HK-2 (cell line): ENCODE data around the gene RNF215.
A peak's percentile ranks its signal among the peaks of the same experiment; 100 is the strongest.

ENCODE experiments used
- DNase-seq: peaks from one replicate; pipeline ENCODE4 v3.0.0-alpha.2; 2018; ENCODE audit not compliant: unreplicated experiment

The RNF215 gene

DNA sequence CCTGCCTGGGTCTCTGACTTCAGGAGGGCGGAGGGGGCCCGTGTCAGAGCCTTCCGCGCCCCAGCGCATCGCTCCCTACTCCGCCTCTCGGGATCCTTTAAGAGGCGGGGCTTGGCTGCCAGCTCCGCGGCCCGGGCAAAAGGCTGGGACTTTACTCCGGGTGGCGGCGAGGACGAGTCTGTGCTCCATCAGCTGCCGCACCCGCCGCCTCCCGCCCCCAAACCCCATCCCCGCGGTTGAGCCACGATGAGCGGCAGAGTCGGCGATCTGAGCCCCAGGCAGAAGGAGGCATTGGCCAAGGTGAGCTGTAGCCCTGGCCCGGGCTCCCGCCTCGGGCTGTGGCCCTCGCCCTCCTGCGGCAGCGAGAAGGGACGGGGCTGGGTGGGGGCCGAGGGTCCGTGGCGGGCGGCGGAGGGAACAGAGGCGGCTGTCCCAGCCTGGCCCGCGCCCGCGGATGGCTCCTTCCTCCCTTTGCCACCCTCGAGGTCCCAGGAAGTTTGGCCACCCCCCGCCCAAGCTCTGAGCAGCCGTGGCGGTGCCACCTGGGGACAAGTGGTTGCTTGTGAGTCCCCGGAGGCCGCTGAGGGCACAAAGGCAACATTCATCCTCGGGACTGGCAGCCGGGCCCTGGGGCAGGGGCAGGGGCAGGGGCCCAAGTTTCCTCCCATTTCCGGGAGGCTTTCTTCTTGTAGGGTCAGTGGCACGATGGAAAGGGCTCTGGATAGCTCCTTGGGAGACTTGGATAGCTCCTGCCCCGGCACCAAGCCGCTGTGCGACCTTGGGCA lies 9.9 kb upstream of the RNF215 start, which contains the start of gene SEC14L2:
SEC14L2 (plus strand) TSS at position 148 of the 785 bp plus-strand sequence; CDS start at position 247, 99 bp downstream.
- DNase-seq: peak; percentile 65

DNA sequence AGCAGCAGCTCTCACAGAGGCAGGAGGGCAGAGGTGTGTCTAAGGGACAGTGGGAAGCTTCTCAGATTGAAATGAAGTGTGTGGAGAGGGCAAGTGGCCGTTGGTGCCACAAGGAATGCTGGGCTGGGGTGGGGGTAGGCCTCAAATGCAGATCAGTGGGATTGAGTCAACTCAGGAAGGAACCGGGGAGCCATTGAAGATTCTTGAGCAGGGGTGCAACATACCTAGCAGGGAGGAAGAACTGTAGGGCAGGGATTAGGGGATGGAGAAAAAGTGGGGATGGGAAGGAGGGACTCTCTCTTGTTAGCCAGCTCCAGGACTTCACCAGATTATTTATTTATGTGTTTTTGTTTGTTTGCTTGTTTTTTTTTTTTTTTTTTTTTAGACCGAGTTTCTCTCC lies 6.7 kb upstream of the RNF215 start:
- DNase-seq: no peak

DNA sequence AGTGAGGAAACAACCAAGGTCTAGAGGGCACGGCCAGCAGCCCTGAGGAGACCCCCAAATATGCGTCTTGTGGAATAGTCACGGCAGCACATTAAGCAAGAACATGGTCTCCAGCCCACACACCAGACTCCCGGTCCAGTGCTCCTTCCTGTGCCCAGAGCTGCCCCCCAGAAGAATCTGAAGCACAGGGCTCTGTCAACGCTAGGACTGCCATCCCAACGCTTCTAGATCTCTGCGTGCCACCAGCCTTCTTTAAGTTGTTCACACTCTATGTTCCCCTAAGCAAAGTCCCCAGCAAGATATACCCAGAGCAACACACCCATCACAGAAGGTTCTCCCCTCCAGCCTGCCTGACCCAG lies 6.1 kb upstream of the RNF215 start:
- DNase-seq: no peak

DNA sequence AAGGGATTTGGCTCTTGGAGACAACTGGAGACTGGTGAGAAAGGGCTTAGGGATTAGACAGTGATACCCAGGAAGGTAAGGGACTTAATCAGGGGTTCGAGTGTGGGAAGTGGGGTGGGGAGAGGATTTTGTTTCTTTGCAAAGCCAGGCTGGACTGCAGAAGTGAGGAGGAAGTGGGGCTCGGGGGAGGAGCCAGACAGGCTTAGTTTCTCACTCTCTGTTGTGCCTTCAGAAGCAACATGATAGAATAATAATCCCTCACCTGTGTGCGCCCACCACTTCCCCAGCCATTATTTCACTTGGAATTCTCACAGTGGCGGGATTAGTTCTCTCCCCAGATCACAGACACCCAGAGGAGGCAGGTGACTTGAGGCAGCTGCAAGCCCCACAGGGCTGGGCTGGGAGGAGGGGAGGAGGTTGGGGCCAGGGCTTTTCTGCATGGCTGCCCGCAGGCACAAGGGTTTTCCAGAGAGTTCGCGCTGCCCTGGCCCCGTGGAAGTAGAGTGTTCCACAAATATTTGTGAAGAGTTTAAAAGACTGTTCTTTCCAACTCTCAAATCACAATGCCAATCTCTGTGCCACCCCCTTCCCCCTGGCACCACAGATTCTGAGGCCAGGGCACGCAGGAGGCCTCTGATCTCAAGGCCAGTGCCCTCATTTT lies 5.6 kb upstream of the RNF215 start:
- DNase-seq: no peak

DNA sequence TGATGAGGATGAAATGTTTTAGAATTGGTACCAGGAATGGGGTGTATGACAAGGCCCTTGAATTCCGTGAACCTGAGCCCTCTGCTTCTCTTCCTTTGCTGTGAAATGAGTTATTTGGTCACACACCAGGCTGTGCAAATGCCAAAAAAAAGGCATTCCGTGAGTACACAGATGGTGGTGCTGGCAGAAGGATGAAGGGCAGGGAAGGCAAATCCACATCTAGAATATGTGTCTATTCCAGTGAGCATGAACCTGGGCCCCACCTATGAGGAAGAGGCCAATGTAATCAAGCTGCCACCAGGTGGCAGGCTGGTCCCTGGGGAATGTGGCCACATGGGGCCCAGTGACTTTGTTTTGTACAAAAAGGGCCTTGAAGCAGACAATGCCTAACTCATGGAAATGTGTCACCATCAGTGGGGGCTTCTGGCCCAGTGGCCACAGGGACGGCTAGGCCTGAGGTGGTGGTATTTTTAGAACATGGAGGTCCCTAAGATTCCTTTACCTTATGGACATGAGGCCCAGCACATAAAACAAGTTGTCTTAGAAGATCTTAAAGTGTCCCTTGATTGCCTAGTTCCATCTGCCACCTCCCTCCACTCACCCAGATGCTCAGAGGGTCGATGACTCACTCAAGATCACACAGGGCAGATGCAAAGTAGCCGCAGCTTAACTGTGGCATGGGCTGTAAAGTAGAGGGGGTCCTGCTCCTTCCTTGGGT lies 3.9 kb upstream of the RNF215 start:
- peak; percentile 67 for DNase-seq

DNA sequence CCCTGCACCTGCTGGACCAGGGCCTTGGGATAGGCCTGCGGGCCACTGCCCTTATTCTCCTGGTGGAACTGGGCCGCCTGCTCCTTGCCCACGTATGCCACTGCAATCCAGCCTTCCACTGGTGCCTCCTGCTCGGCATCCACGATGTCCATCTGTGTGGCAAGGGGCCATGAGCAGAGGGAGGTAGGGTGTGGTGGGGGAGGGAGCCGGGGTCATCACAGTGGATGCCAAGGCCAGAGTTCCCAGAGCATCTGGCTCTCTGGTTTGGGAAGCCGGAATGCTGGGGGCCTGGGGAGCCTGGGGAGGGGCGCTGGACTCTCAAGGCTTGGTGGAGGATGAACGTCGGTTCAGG lies 627 bp downstream of the RNF215 start:
- DNase-seq: no peak

DNA sequence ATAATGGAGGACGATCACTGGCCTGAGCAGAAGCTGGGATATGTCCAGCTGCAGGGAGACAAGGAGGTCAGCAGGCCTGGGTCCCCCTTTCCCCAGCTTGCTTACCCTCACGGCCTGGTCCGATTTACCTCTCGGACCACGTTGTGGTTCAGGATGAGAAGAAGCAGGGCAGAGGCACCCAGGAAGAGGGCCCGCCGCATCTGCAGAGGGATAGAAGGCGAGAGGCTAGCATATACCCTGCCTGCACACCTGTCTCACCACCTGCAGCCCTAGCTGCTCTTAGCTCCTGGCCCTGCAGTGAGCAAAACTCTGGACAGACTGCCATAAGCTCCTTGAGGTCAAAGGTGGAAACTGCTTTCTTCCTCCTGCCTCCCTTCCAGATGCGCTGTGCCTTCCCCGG lies 1.3 kb downstream of the RNF215 start:
- no peak for DNase-seq

DNA sequence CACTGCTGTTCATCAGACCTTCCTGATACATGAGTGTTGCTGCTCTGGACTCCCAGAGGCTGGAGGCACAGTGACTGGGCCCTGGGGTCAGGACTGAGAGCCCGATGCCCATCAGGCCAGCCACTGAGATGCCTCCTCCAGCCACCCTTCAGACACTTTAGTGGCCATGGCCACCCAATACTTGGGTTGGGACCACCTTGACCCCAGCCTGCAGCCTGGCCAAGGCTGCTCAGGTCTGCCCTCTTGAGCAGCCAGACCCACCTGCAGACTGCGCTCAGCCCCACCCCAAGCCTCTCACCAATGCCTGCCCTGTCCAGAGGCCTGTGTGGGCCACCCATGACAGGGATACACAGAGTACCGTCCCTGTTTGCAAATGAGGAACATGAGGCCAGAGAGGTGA lies 4.2 kb downstream of the RNF215 start:
- DNase-seq: no peak

DNA sequence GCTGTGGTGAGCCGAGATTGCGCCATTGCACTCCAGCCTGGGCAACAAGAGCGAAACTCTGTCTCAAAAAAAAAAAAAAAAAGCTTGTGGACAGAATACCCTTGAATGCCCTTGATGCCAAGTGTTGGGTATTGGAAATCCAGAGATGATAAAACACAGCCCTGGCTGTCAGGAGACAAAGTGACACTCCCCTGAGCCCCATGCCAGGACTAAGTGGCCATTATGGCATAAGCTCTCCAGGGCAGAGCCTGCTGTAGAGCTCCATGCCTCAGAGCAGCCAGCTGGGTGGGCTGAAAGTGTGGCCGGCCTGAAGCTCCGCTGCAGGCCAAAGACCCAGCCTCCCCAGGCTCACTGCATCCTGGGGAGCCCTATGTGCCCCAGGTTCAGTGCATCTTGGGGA lies 4.9 kb downstream of the RNF215 start:
- no peak for DNase-seq

DNA sequence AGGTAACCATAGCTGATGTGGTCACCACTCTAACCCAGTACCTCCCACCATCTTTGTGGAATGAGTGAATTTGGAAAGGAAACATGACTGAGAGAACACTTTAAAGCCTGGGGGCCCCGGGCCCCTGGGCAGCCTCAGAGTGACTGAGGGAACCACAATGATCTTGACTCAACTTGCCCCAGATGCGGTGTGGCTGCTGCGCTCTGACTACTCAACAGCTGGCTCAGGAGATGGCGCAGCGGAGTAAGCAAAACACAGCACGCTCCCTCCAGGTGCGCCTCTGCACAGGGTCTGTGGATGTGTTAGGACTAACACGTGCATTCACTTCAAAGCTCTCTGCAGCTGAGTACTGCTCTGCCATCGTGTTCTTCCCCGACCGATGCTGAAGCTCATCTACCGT lies 5.9 kb downstream of the RNF215 start:
- no peak for DNase-seq

DNA sequence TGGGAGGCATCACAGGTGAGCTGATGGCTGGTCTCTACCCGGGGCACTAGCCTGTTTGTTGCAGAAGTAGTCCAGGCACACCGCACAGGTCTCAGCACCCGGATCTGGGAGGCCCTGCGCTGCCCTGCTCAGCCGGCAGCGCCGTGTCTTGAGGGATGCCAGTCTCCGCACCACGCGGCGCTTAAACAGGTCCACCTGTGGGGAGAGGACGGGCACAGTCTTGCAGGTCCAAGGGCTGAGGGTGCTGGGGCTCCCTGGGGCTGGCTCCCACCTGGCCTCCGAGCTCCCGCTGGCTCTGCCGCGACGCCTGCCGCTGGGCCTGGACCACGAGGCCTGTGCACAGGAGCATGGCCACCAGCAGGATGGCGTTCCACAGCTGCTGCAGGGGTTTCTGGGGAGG lies 7.2 kb downstream of the RNF215 start:
- no peak for DNase-seq

DNA sequence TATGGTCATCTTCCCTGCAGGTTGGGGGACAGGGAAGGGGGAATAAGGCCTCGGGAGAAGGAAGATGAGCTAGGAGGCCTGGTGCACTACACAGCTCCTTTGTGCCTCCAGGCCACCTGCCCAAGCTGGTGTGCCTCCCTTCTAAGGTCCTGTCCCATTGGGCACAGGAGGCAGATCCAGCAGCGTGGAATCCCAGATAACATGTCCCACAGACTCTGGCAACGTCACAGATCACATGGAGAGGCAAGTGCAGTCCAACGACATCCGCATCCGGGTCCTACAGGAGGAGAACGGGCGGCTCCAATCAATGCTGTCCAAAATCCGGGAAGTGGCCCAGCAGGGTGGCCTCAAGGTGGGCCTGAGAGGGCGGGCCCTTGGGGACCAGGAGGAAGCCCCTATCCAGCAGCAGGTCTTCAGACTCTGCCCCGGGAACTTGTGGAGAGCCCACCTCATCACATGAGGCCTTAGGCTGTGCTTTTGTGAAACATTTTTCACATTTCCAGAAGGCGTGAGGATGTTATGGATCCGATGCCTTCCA lies 11.8 kb downstream of the RNF215 start:
- DNase-seq: no peak

DNA sequence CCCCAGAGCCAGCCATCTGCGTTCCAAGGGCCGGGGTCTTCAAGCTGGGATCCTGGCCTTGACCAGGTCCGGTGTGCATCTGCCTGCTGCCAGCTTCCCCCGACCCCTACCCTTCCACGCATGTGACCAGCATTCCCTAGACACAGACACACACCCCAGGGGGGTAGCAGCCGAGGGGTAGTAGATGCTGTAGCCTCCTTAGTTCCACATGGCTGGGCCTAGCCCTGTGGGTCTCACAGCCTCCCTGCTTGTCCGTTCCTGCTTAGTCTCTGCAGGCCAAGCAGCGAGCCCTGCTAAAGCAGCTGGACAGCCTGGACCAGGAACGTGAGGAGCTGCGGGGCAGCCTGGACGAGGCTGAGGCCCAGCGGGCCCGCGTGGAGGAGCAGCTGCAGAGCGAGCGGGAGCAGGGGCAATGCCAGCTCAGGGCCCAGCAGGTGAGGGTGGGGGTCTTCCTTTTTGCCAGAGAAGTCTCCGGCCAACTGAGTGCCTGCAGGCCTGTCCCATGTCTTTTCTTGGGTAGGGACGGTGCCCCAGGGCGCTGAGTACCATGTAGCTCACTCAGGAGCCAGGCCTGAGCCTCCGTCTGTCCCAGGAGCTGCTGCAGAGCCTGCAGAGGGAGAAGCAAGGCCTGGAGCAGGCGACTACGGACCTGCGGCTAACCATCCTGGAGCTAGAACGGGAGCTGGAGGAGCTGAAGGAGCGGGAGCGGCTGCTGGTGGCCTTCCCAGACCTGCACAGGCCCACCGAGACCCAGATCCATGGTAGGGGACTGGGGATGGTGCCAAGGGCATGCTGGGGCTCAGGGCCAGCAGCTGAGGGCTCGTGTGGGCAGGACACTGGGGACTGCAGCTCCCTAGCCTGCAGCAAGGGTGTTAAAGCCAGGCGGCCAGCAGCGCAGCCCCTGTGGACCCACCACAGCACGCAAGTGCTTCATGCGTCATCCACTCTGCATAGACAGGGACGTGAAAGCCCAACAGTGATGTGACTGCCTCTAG lies 13.6 kb downstream of the RNF215 start:
- no peak for DNase-seq

DNA sequence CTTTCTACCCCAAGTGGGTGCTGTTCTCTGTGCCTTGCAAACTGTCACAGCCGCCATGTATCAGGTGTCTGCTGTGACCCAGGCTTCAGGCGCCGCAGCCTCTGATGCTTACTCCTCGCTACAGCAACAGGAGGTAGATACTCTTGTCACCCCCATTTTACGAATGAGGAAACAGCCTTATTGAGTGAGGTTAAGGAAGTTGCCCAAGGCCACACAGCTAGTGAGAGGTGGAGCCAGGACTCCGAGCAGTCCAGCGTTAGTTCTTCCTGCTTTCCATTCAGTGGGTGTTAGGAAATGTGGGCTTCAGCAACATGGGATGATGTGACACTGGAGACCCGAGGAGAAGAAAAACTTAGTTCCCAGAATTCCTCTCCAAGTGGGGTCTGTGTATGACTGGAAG lies 14.3 kb downstream of the RNF215 start:
- no peak for DNase-seq

DNA sequence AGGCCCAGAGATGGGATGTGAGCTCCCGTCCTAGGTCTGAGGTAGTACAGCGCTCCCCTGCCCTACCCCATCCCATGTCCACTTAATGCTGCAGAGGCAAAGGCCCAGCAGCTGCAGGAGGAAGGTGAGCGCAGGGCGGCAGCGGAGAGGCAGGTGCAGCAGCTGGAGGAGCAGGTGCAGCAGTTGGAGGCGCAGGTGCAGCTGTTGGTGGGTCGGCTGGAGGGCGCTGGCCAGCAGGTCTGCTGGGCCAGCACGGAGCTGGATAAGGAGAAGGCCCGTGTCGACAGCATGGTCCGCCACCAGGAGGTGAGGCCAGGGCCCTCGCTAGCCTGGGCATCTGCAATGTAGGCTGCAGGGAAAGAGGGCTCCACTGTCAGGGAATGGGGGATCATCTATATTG lies 15.2 kb downstream of the RNF215 start:
- no peak for DNase-seq

DNA sequence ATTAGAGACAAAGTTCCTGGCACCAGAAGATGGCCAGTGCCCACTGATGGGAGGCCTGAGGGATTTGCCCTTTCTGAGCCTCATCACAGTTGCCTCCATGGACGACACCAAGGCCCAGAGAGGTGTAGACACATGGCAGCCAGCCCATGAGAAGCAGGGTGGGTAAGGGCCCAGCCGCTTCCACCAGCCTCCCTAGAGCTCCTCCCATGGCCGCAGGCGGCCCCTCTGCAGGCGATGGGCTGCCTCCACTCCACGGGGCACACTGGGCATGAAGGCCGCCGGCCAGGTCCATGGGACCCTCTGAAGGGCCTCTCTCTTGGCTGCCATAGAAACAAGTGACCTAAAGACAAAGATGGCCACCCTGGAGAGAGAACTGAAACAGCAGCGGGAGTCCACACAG lies 15.9 kb downstream of the RNF215 start:
- DNase-seq: no peak

DNA sequence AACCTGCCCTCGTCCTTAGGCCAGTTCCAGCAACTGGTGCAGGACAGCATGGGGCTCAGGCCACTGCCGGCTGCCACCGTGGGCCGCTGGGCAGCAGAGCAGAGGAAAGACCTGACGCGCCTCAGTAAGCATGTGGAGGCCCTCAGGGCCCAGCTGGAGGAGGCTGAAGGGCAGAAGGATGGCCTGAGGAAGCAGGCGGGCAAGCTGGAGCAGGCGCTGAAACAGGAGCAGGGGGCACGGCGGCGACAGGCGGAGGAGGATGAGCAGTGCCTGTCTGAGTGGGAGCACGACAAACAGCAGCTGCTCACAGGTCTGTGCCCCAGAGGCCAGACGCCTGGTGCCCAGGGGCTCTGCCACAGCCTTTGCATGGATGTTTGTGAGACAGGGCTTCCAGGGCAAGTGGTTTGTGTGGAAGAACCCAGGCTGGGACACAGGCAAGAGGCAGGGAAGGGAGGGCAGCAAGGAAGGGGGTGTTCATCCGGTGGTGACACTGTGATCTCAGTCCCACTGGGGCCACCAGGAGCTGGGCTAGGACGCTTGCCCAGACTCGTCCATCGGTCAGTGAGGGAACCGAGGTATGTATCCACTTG lies 16.5 kb downstream of the RNF215 start:
- DNase-seq: no peak

DNA sequence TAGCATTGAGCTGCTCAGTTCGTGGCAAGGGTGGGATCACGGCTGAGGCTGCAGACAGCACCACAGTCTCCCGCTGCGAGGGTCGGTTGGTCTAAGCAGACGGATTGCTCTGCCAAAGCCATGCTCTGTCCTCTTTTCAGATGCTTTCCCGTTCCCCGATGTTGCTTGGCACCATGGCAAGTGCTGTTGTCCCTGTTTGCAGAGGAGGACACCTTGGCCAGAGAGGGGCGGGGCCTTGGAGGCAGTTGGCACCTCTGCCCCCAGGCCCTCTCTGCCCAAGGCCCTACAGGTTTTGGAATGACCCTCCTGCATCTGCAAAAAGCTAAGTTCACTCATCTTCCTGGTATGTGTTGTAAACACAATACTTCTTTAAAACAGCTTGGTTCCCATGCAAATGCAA lies 18.8 kb downstream of the RNF215 start:
- no peak for DNase-seq

DNA sequence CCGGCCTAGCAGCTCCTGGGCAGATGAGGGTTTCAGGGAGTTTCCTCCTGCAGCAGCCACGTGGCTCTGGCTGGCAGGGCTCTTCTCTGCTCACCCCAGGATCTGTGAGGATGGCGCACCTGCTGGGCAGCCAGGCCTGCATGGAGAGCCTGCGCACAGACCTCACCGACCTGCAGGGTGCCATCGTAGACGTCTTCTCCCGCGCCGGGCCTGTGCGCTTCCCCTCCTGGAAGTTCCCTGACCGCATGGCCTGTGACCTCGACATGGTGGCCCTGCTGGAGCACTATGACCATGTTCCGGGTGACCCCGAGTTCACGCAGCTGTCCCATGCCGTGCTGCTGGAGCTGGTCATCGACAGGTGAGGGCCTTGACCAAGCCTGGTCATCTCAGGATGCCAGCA lies 21.3 kb downstream of the RNF215 start:
- no peak for DNase-seq

DNA sequence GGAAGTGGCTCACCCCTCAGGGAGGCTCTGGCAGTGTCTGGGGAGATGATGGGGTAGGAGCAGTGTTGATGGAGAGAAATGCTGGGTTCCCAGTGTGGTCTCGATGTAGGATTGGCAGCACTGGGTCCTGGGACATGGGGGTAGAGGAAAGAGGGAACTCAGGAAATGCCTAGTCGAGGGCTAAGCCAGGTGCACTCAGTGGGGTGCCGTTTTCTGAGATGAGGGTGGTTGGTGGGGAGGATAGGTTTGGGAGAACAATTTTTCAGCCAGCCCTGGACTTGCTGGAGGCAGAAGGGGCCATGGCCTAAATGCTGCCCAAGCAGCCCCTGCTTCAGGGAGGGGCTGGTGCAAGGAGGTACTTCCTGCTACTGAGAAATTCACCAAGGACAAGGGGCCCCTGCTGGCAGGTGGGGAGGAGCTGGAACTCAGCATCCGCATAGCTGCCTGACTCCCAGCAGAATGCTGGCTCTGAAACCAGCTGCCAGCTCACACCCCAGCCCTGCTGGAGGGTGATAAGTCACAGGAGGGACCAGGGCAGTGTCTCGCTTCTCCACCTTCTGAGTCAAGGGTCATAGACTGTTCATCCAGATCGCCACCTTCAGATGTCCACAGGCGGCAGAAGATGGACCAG lies 24.4 kb downstream of the RNF215 start:
- DNase-seq: no peak
